ENCODE measurements around the gene FBLN1. TPM values are rescaled to one million over a fixed set of nuclear protein-coding genes. Genes with fewer than 3 reads are reported as not detected.

Gene FBLN1
- polyA plus RNA-seq, 1 experiment: 1,033 TPM

- DNase-seq (ENCODE audit: low read depth): no peak
- no peaks in the 10 kb centered on the region for H3K36me3 ChIP-seq (ENCODE audit: control insufficient read depth, insufficient read depth, low read length)
- ChIA-PET CTCF (interaction anchor here (0.9 to 4.4 kb wide), 6 partner anchors 11 to 102 kb away, joined by 3 to 27 read pairs (median 4); no protein-coding TSS in a partner anchor), POLR2A (interaction anchor here (0.6 to 1.2 kb wide), 3 partner anchors 17 to 312 kb away, joined by 3 to 6 read pairs (median 4); no protein-coding TSS in a partner anchor)
- H3K27me3 ChIP-seq (ENCODE audit: control insufficient read depth, insufficient read depth, low read length): no peaks in the 10 kb centered on the region
- TF ChIP-seq CTCF (IDR thresholded peaks at IDR 0.05; ENCODE audit: insufficient read depth, low read depth, low read length): no peak
- H3K4me3 ChIP-seq (ENCODE audit: low read depth, low read length): no peak overlapping the region
Observed at GRCh38 chr22:45470871-45471270, 31.8 kb upstream of the FBLN1 start.

- TF ChIP-seq CTCF (IDR thresholded peaks at IDR 0.05; ENCODE audit: insufficient read depth, low read depth, low read length): no peak
- H3K27me3 ChIP-seq (ENCODE audit: control insufficient read depth, insufficient read depth, low read length): no peaks in the 10 kb centered on the region
- H3K36me3 ChIP-seq (ENCODE audit: control insufficient read depth, insufficient read depth, low read length): no peaks in the 10 kb centered on the region
- CTCF ChIA-PET: interaction anchor here (0.6 to 2.6 kb wide), 4 partner anchors 30 to 64 kb away, joined by 4 to 5 read pairs (median 5); no protein-coding TSS in a partner anchor
- DNase-seq (ENCODE audit: low read depth): no peak
- no peak overlapping the region for H3K4me3 ChIP-seq (ENCODE audit: low read depth, low read length)
- POLR2A ChIA-PET: no interaction called here
Observed at GRCh38 chr22:45472426-45472825, 30.3 kb upstream of the FBLN1 start.

GRCh38 chr22:45473626-45474237 is 29.0 kb upstream of the FBLN1 start:
- H3K4me3 ChIP-seq (ENCODE audit: low read depth, low read length): no peak overlapping the region
- POLR2A ChIA-PET: interaction anchor here (0.7 kb wide), 1 partner anchor 19 kb away, joined by 3 read pairs; no protein-coding TSS in a partner anchor
- H3K36me3 ChIP-seq (ENCODE audit: control insufficient read depth, insufficient read depth, low read length): no peaks in the 10 kb centered on the region
- no peak for DNase-seq (ENCODE audit: low read depth)
- no peak for TF ChIP-seq CTCF (IDR thresholded peaks at IDR 0.05; ENCODE audit: insufficient read depth, low read depth, low read length)
- CTCF ChIA-PET: interaction anchor here (0.6 to 1.6 kb wide), 3 partner anchors 32 to 225 kb away, joined by 3 to 5 read pairs (median 3); no protein-coding TSS in a partner anchor
- no peaks in the 10 kb centered on the region for H3K27me3 ChIP-seq (ENCODE audit: control insufficient read depth, insufficient read depth, low read length)

GRCh38 chr22:45475063-45475747 is 27.5 kb upstream of the FBLN1 start:
- Histone ChIP-seq H3K4me3 (ENCODE audit: low read depth, low read length) (no peak overlapping the region), H3K36me3 (ENCODE audit: control insufficient read depth, insufficient read depth, low read length) (no peaks in the 10 kb centered on the region), H3K27me3 (ENCODE audit: control insufficient read depth, insufficient read depth, low read length) (no peaks in the 10 kb centered on the region)
- TF ChIP-seq CTCF (IDR thresholded peaks at IDR 0.05; ENCODE audit: insufficient read depth, low read depth, low read length): no peak
- no peak for DNase-seq (ENCODE audit: low read depth)
- ChIA-PET POLR2A (interaction anchor here (0.6 kb wide), 1 partner anchor 21 kb away, joined by 3 read pairs; no protein-coding TSS in a partner anchor), CTCF (interaction anchor here (1.4 kb wide), 1 partner anchor 28 kb away, joined by 5 read pairs; the partner anchor contains the start of gene FBLN1)

Data from BJ (cell line).